Right cardiac atrium (tissue), 5 donors: ENCODE data around the gene CDH15. TPM values are rescaled to one million over a fixed set of nuclear protein-coding genes. Genes with fewer than 3 reads are reported as not detected.
"Not testable (repeated sequence)": the region's sequence is repeated elsewhere in the genome, so short reads cannot be mapped to it uniquely, and the experiment has no call there.

Source experiments
- ATAC-seq, 2 donors: fragments of 200-7000 bp; cut with Tn5 transposase; one replicate each; pipeline versions ENCODE4 v1.8.0 to v1.9.1; 2020; ENCODE audit warnings: moderate library complexity in 2 of 2, mild to moderate bottlenecking in 1 of 2
- DNase-seq, 3 donors: peaks; one replicate each; pipeline ENCODE4 v3.0.0-alpha.2; 2020
- H3K27ac ChIP-seq: one replicate; pipeline ENCODE4 v1.5.1; 2013; ENCODE audit warnings: mild to moderate bottlenecking, low read length, control low read depth, moderate library complexity
- H3K27me3 ChIP-seq: one replicate; pipeline ENCODE4 v1.6.1; 2013; ENCODE audit not compliant: control insufficient read depth, insufficient read depth
- H3K4me1 ChIP-seq: one replicate; pipeline ENCODE4 v1.6.1; 2013; ENCODE audit warnings: low read length; ENCODE audit not compliant: control insufficient read depth, insufficient read depth
- H3K4me3 ChIP-seq: one replicate; pipeline ENCODE4 v1.5.1; 2013; ENCODE audit warnings: low read length, control low read depth
- H3K9me3 ChIP-seq: one replicate; pipeline ENCODE4 v1.6.1; 2013; ENCODE audit warnings: low read length; ENCODE audit not compliant: control insufficient read depth
- WGBS: extraction: QIAGEN DNeasy Blood & Tissue Kit; methylation state at CpG from one replicate; pipeline ENCODE4 v1.1.7; 2013; 5-methylcytosine and 5-hydroxymethylcytosine counted together
- intact Hi-C, 4 donors: fragments of 100-400 bp; cut with DNase I; formaldehyde crosslinking; loops; one replicate each; pipeline versions ENCODE4 v1.11.0 to v1.14.0; 2022 to 2023
- polyA plus RNA-seq: library from polyadenylated mRNA; stranded (reverse); fragments of 200-250 nt; gene quantifications from one replicate; pipeline ENCODE4 v1.2.3, GENCODE V29; 2013
- total RNA-seq, 4 donors: library from RNA; stranded (reverse); fragmentation: NEBNext Ultra II Directional; extraction: Animal tissue kit (Norgen Biotek cat#: 25700); gene quantifications; one replicate each; pipeline ENCODE4 v1.2.1, GENCODE V29; 2021
- donor health status: healthy with polysubstance abuse.
- donor health status: DM: no; HTN: yes; CAD: no.
- donor health status: DM: no; HTN: no; CAD: no.
- donor health status: DM: no; HTN: yes; CAD: no; lungs with severe emphysema.
- donor health status: DM: yes; HTN: yes; CAD: no.

CDH15 gene
- total and polyA plus RNA-seq, 5 donors: 0.05 to 0.14 (median 0.11) TPM

DNA sequence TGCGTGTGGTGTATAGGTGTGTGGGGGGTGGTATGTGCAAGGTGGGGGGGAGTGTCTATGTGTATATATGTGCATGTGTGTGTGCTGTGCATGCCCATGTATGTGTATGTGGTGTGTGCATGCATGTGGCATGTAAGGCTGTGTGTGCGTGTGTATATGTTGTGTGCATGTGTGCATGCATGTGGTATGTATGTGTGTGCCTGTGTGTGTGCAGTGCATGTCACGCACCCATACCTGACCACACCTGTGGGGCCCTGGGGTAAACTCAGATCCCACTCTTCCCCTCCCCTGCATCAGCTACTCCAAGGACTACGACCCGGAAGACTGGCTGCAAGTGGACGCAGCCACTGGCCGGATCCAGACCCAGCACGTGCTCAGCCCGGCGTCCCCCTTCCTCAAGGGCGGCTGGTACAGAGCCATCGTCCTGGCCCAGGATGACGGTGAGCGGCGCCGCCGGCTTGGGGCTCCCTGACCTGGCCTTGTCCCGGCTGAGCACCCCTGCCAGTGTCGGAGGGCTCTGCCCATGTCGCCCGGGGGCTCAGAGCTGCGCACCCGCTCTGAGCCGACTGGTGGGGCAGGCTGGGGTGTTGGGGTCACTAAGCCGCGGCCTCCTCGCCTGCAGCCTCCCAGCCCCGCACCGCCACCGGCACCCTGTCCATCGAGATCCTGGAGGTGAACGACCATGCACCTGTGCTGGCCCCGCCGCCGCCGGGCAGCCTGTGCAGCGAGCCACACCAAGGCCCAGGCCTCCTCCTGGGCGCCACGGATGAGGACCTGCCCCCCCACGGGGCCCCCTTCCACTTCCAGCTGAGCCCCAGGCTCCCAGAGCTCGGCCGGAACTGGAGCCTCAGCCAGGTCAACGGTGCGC lies 19.7 kb downstream of the CDH15 start:
- ATAC-seq: peak; percentile 2 to 7
- Histone ChIP-seq H3K27me3 (no peaks in the 10 kb centered on the region), H3K4me1 (no peaks in the 10 kb centered on the region), H3K4me3 (no peak overlapping the region), H3K9me3 (no peaks in the 10 kb centered on the region), H3K27ac (no peak overlapping the region)
- peak; percentile 18 to 63 (median 58) for DNase-seq
- intact Hi-C loops: no loop called here
- 53% methylated on average over 44 of the region's 44 CpGs for WGBS

GRCh38 chr16:89191901-89192185 lies 20.3 kb downstream of the CDH15 start:
- H3K27me3 ChIP-seq: no peaks in the 10 kb centered on the region
- ATAC-seq: peak; percentile 1 to 6
- DNase-seq: no peak
- 6% methylated on average over 19 of the region's 19 CpGs for WGBS
- H3K4me3 ChIP-seq: peak overlapping the region; percentile 15
- intact Hi-C loops: no loop called here
- H3K9me3 ChIP-seq: no peaks in the 10 kb centered on the region
- no peak overlapping the region for H3K27ac ChIP-seq
- H3K4me1 ChIP-seq: no peaks in the 10 kb centered on the region

DNA sequence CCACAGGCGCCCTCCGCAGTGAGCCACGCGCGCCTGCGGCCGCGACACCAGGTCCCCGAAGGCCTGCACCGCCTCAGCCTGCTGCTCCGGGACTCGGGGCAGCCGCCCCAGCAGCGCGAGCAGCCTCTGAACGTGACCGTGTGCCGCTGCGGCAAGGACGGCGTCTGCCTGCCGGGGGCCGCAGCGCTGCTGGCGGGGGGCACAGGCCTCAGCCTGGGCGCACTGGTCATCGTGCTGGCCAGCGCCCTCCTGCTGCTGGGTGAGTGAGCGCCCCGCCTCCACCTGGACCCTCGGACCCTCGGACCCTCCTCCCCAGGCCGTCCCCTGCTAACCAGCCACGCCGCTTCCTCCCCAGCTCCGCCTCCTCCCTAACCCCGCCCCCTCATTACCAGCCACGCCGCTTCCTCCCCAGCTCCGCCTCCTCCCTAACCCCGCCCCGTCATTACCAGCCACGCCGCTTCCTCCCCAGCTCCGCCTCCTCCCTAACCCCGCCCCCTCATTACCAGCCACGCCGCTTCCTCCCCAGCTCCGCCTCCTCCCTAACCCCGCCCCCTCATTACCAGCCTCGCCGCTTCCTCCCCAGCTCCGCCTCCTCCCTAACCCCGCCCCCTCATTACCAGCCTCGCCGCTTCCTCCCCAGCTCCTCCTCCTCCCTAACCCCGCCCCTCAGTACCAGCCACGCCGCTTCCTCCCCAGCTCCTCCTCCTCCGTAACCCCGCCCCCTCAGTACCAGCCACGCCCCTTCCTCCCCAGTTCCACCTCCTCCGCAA lies 20.8 kb downstream of the CDH15 start:
- H3K4me1 ChIP-seq, H3K27me3 ChIP-seq, intact Hi-C loops, H3K9me3 ChIP-seq, H3K27ac ChIP-seq: not testable (repeated sequence)
- 3% methylated on average over 63 of the region's 63 CpGs for WGBS
- ATAC-seq: peak; percentile 35 to 58
- peak; percentile 78 to 93 (median 83) for DNase-seq
- peak overlapping the region; percentile 15 for H3K4me3 ChIP-seq

DNA sequence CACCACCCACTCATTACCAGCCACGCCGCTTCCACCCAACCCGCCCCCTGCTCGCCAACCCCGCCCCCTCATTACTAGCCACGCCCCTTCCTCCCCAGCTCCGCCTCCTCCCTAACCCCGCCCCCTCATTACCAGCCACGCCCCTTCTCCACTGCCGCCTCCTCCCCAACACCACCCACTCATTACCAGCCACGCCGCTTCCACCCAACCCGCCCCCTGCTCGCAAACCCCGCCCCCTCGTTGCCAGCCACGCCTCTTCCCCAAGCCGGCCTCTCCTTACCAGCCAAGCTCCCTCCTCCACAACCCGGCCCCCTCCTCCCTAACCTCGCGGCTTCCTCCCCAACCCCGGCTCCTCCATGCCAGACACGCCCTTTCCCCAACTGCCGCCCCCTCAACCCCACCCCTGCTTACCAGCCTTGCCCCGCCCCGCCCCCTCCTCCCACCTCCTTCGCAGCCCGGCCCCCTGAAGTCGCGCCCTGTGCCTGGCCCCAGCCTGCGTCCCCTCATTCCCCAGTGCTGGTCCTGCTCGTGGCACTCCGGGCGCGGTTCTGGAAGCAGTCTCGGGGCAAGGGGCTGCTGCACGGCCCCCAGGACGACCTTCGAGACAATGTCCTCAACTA lies 21.5 kb downstream of the CDH15 start:
- Histone ChIP-seq H3K4me3 (no peak overlapping the region), H3K27ac (no peak overlapping the region), H3K9me3 (no peaks in the 10 kb centered on the region), H3K27me3 (no peaks in the 10 kb centered on the region), H3K4me1 (no peaks in the 10 kb centered on the region)
- peak; percentile 77 to 89 (median 78) for DNase-seq
- intact Hi-C loops: no loop called here
- WGBS: 12% methylated on average over 39 of the region's 39 CpGs
- peak; percentile 40 to 65 for ATAC-seq

DNA sequence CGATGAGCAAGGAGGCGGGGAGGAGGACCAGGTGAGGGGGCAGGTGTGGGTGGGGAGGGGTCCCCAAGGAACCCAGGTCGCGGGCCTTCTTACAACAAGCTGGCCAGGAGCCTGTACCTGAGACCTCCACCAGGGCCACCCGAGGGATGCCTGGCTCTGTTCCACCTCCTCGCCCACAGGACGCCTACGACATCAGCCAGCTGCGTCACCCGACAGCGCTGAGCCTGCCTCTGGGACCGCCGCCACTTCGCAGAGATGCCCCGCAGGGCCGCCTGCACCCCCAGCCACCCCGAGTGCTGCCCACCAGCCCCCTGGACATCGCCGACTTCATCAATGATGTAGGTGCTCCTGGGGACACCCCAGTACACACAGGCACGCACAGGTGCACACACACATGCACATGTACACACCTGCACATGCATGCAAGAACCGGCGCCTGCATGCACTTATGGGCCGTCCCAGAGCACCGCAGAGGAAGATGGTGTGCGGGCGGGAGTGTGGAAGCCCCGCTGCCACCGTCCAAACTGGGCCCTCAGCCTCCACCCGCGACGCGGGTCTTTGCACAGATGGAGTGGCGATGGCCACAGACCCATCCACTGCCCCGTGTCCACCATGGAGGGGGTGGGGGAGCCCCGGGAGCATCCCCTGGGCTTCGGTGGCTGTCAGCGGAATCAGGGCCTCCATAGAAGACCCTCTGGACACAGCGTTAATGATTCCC lies 22.2 kb downstream of the CDH15 start:
- no peaks in the 10 kb centered on the region for H3K9me3 ChIP-seq
- DNase-seq (peak in 2 of 3 donors; percentile 52 to 72), ATAC-seq (peak in 1 of 2 donors; percentile 3)
- intact Hi-C loops: no loop called here
- H3K4me3 ChIP-seq: no peak overlapping the region
- no peaks in the 10 kb centered on the region for H3K27me3 ChIP-seq
- H3K27ac ChIP-seq: no peak overlapping the region
- H3K4me1 ChIP-seq: no peaks in the 10 kb centered on the region
- 74% methylated on average over 38 of the region's 38 CpGs for WGBS

- peak in 2 of 3 donors; percentile 39 to 59 for DNase-seq
- 79% methylated on average over 45 of the region's 45 CpGs for WGBS
- Histone ChIP-seq H3K4me1 (no peaks in the 10 kb centered on the region), H3K4me3 (no peak overlapping the region), H3K27ac (no peak overlapping the region), H3K9me3 (no peaks in the 10 kb centered on the region), H3K27me3 (no peaks in the 10 kb centered on the region)
- no peak for ATAC-seq
- intact Hi-C loops: no loop called here
Observed at GRCh38 chr16:89194340-89195311, 23.1 kb downstream of the CDH15 start.

DNA sequence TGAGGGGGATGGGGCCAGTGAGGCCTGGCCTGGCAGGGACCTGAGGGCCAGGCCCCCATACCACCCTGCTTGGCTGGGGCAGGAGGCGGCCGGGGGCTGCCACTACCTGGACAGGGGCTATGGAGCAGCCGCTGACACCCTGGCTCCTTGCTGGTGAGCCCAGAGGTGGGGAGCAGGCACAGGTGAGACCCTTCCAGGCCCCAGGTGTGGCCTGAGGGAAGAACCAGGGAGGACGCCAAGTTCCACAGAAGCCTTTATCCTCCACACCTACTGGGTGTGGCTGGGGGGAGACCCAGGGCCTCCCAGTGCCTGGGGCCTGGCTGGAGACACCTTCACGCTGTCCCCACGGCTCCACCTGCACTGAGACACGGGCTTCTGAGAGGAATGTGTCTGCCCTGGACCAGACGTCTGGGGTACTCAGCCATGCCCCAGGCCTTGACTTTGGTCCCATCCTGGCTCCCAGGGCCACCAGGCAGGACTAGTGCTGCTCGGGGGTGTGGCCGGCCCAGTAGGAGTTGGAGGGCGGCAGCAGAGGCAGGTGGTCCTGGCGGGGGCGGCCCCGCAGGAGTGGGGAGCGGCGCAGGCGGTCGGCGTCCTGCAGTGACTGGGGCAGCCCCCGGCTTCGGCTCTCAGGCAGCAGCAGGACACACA lies 24.1 kb downstream of the CDH15 start:
- no peak overlapping the region for H3K4me3 ChIP-seq
- H3K9me3 ChIP-seq: no peaks in the 10 kb centered on the region
- no peak for ATAC-seq
- DNase-seq: peak in 2 of 3 donors; percentile 36 to 59
- 81% methylated on average over 21 of the region's 21 CpGs for WGBS
- H3K27ac ChIP-seq: no peak overlapping the region
- no peaks in the 10 kb centered on the region for H3K4me1 ChIP-seq
- H3K27me3 ChIP-seq: no peaks in the 10 kb centered on the region
- intact Hi-C loops: no loop called here

DNA sequence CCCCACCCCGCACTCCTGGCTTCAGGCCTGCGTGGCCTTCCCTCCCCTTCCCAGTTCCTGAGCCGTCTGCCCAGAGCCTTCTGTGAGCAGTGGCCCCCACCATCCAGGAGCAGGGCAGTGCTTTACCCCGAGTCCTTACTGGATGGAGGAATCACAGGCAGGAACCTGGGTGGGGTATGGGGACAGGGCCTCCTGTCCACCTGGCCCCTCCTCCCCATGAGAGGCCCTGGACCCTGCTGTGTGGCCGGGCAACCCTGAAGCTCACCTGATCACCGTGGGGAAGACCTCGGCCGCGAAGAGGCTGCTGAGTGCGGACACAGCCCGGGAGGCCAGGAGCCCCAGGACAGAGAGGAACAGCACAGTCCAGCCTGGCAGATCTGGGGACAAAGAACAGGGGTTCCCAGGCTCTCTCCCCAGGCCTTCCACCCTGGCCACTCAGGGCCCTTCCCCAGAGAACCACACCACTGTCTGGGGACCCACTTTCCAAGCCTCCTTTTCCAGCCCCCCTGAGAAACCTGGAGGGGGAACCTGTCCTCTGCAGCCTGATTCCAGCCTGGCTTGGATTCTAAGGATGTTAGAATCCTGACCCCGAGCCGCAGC lies 25.6 kb downstream of the CDH15 start:
- ATAC-seq (no peak), DNase-seq (peak in 2 of 3 donors; percentile 24 to 47)
- no peaks in the 10 kb centered on the region for H3K9me3 ChIP-seq
- H3K4me1 ChIP-seq: no peaks in the 10 kb centered on the region
- 87% methylated on average over 13 of the region's 13 CpGs for WGBS
- H3K4me3 ChIP-seq: no peak overlapping the region
- intact Hi-C loops: no loop called here
- H3K27me3 ChIP-seq: no peaks in the 10 kb centered on the region
- no peak overlapping the region for H3K27ac ChIP-seq

DNA sequence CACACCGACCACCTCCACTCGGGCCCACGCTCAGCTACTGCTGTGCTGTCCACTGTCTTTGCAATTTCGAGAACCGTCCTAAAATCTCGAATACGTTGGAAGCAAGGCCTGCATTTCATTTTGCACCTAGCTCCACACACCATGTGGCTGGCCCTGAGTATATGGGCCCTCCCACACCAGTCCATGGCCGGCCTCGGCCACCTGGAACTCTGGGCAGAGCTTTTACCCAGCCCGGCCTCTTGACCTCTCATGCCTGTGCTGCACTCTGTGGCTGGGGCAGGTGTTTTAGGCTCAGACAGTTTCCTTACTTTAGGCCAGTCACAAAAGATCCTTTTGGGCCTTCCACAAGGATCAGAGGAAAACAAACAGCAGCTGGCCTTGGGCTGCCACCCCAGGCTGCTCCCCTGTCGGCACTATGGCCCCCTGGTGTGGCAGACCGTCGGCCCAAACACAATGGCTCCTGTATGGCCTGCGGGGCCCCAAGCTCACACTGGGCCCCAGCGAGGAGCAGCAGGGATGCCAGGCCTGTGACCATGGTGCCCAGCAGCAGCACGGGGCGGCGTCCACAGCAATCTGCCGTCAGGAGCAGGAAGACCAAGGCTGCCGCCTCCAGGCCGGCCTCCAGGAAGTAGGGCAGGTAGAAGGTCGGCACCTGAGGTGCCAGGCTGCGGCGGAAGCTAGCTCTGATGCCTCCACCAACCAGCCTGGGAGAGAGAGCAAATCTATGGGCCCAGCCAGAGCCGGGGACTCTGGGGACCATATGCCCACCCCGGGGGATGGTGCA lies 26.3 kb downstream of the CDH15 start:
- Histone ChIP-seq H3K27ac (no peak overlapping the region), H3K4me3 (no peak overlapping the region), H3K9me3 (no peaks in the 10 kb centered on the region), H3K4me1 (no peaks in the 10 kb centered on the region), H3K27me3 (no peaks in the 10 kb centered on the region)
- DNase-seq (peak in 2 of 3 donors; percentile 43 to 53), ATAC-seq (no peak)
- intact Hi-C loops: no loop called here
- WGBS: 82% methylated on average over 26 of the region's 26 CpGs
